Keratinocyte (primary cell): Measurements from ENCODE around the gene MIR17HG.

Source experiments
- EZH2 ChIP-seq: IDR thresholded peaks from one replicate; pipeline ENCODE4 v1.6.1; 2012; ENCODE audit warnings: inconsistent platforms, mild to moderate bottlenecking, low read length, moderate library complexity
- TF ChIP-seq, protein P1 (sequence below), 3 experiments: IDR thresholded peaks in 1 of 3; conservative IDR thresholded peaks in 1 of 3; optimal IDR thresholded peaks in 1 of 3; 2 replicates in 2 of 3; 3 replicates in 1 of 3; pipeline versions ENCODE3 to v1.5.1; 2011; ENCODE audit warnings: low read length in 3 of 3, mild to moderate bottlenecking in 3 of 3, moderate library complexity in 2 of 3, control low read depth in 1 of 3, inconsistent platforms in 1 of 3; ENCODE audit not compliant: insufficient read depth in 2 of 3; ENCODE audit errors: extremely low read depth in 1 of 3

- TF ChIP-seq, protein P1, sequence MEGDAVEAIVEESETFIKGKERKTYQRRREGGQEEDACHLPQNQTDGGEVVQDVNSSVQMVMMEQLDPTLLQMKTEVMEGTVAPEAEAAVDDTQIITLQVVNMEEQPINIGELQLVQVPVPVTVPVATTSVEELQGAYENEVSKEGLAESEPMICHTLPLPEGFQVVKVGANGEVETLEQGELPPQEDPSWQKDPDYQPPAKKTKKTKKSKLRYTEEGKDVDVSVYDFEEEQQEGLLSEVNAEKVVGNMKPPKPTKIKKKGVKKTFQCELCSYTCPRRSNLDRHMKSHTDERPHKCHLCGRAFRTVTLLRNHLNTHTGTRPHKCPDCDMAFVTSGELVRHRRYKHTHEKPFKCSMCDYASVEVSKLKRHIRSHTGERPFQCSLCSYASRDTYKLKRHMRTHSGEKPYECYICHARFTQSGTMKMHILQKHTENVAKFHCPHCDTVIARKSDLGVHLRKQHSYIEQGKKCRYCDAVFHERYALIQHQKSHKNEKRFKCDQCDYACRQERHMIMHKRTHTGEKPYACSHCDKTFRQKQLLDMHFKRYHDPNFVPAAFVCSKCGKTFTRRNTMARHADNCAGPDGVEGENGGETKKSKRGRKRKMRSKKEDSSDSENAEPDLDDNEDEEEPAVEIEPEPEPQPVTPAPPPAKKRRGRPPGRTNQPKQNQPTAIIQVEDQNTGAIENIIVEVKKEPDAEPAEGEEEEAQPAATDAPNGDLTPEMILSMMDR (optimal IDR thresholded peaks at IDR 0.05 in 1 of 3, IDR thresholded peaks at IDR 0.05 in 1 of 3, conservative IDR thresholded peaks at IDR 0.05 in 1 of 3; ENCODE audit: extremely low read depth in 1 of 3, insufficient read depth in 2 of 3, low read length in 3 of 3): no peak
- TF ChIP-seq EZH2: no peak
These were observed 23.0 kb downstream of the MIR17HG start for GRCh38 chr13:91370501-91370900.
